IMR-90 (cell line): ENCODE results near the gene ADAMTSL2. TPM values are rescaled to one million over a fixed set of nuclear protein-coding genes. Genes with fewer than 3 reads are reported as not detected.

ENCODE experiments used
- ATAC-seq: fragments of 200-7000 bp; cut with Tn5 transposase; 2 replicates; pipeline ENCODE4 v1.9.1; 2020; ENCODE audit warnings: low read depth, mild to moderate bottlenecking, moderate library complexity
- BruUV-seq: library from RNA; stranded (reverse); fragments of 400-500 nt; replicated peaks from 2 replicates; lab custom pipeline; 2021; lab: Mats Ljungman, UMichigan
- CTCF ChIA-PET: fragments of 300-600 bp; formaldehyde crosslinking; extraction: SDS; loops from one replicate; lab custom pipeline; 2021; ENCODE audit warnings: antibody characterized with exemption; lab: Yijun Ruan, JAX
- POLR2A ChIA-PET: fragments of 300-600 bp; sonication (Branson Sonifier 250); formaldehyde crosslinking; loops from one replicate; lab custom pipeline; 2022; ENCODE audit warnings: antibody characterized with exemption; ENCODE audit not compliant: unreplicated experiment; lab: Charles Lee
- DNase-seq: peaks from one replicate; pipeline ENCODE4 v3.0.0; 2013
- H2AFZ ChIP-seq: replicated peaks from 2 replicates; pipeline ENCODE3; 2013; ENCODE audit warnings: low read length, mild to moderate bottlenecking; ENCODE audit not compliant: poor library complexity
- H2AK5ac ChIP-seq: 2 replicates; pipeline ENCODE4 v1.6.1; 2013; ENCODE audit warnings: low read depth, low read length, inconsistent platforms
- H2AK9ac ChIP-seq: replicated peaks from 2 replicates; pipeline ENCODE3; 2013; ENCODE audit warnings: mild to moderate bottlenecking, low read depth, low read length, moderate library complexity; ENCODE audit not compliant: poor library complexity
- H2BK120ac ChIP-seq: 2 replicates; pipeline ENCODE4 v1.6.1; 2013; ENCODE audit warnings: low read depth, low read length, inconsistent platforms
- H2BK15ac ChIP-seq: 3 replicates; pipeline ENCODE4 v1.6.1; 2013; ENCODE audit warnings: low read depth, low read length, inconsistent platforms
- H2BK20ac ChIP-seq: 2 replicates; pipeline ENCODE4 v1.6.1; 2013; ENCODE audit warnings: low read depth, mild to moderate bottlenecking, inconsistent platforms, low read length, moderate library complexity
- H2BK5ac ChIP-seq: 2 replicates; pipeline ENCODE4 v1.6.1; 2013; ENCODE audit warnings: mild to moderate bottlenecking, low read depth, low read length, inconsistent platforms; ENCODE audit not compliant: poor library complexity, severe bottlenecking
- H3K14ac ChIP-seq: replicated peaks from 2 replicates; pipeline ENCODE4 v1.6.1; 2013; ENCODE audit warnings: low read depth, low read length, inconsistent platforms
- H3K18ac ChIP-seq: 2 replicates; pipeline ENCODE4 v1.6.1; 2013; ENCODE audit warnings: low read depth, low read length, control low read depth
- H3K23ac ChIP-seq: 2 replicates; pipeline ENCODE4 v1.6.1; 2013; ENCODE audit warnings: low read depth, low read length, inconsistent platforms
- H3K27ac ChIP-seq: 2 replicates; pipeline ENCODE4 v1.5.1; 2013; ENCODE audit warnings: mild to moderate bottlenecking, control low read depth, low read length; ENCODE audit not compliant: insufficient read depth
- H3K27me3 ChIP-seq: 2 replicates; pipeline ENCODE4 v1.6.1; 2013; ENCODE audit warnings: low read length; ENCODE audit not compliant: control insufficient read depth, insufficient read depth
- H3K36me3 ChIP-seq: 2 replicates; pipeline ENCODE4 v1.6.1; 2013; ENCODE audit warnings: low read length, mixed read lengths; ENCODE audit not compliant: control insufficient read depth, insufficient read depth
- H3K4ac ChIP-seq: 2 replicates; pipeline ENCODE4 v1.6.1; 2013; ENCODE audit warnings: low read depth, low read length, inconsistent platforms
- H3K4me1 ChIP-seq: 2 replicates; pipeline ENCODE4 v1.6.1; 2013; ENCODE audit warnings: low read length, mixed read lengths; ENCODE audit not compliant: control insufficient read depth, insufficient read depth
- H3K4me2 ChIP-seq: 2 replicates; pipeline ENCODE4 v1.6.1; 2013; ENCODE audit warnings: low read depth, mild to moderate bottlenecking, control low read depth, low read length, moderate library complexity
- H3K4me3 ChIP-seq: 2 replicates; pipeline ENCODE4 v1.5.1; 2013; ENCODE audit warnings: low read depth, mild to moderate bottlenecking, control low read depth, low read length, moderate library complexity; ENCODE audit not compliant: insufficient read depth
- H3K56ac ChIP-seq: 2 replicates; pipeline ENCODE4 v1.6.1; 2013; ENCODE audit warnings: low read length, inconsistent platforms; ENCODE audit not compliant: insufficient read depth; ENCODE audit errors: extremely low read depth
- H3K79me1 ChIP-seq, 2 experiments: 2 replicates each; pipeline ENCODE4 v1.6.1; 2013; ENCODE audit warnings: low read length in 2 of 2, inconsistent platforms in 1 of 2, low read depth in 1 of 2
- H3K9ac ChIP-seq: 2 replicates; pipeline ENCODE4 v1.6.1; 2013; ENCODE audit warnings: low read depth, low read length, control low read depth
- H3K9me1 ChIP-seq: 2 replicates; pipeline ENCODE4 v1.6.1; 2013; ENCODE audit warnings: low read length, inconsistent platforms; ENCODE audit not compliant: insufficient read depth
- H3K9me3 ChIP-seq: 2 replicates; pipeline ENCODE4 v1.6.1; 2013; ENCODE audit warnings: low read length; ENCODE audit not compliant: control insufficient read depth, insufficient read depth
- H4K20me1 ChIP-seq: 2 replicates; pipeline ENCODE4 v1.6.1; 2013; ENCODE audit warnings: low read length, inconsistent platforms; ENCODE audit not compliant: insufficient read depth
- H4K5ac ChIP-seq: 2 replicates; pipeline ENCODE4 v1.6.1; 2013; ENCODE audit warnings: mild to moderate bottlenecking, low read depth, low read length, control low read depth
- H4K8ac ChIP-seq, 2 experiments: 2 replicates each; pipeline ENCODE4 v1.6.1; 2013; ENCODE audit warnings: low read depth in 2 of 2, low read length in 2 of 2, control low read depth in 1 of 2, inconsistent platforms in 1 of 2
- H4K91ac ChIP-seq: 2 replicates; pipeline ENCODE4 v1.6.1; 2013; ENCODE audit warnings: low read depth, low read length, inconsistent platforms; ENCODE audit not compliant: insufficient read depth
- CEBPB ChIP-seq: IDR thresholded peaks from 2 replicates; pipeline ENCODE4 v1.6.1; 2012; ENCODE audit warnings: low read depth, low read length, improper control_type of control experiment
- MXI1 ChIP-seq: IDR thresholded peaks from 2 replicates; pipeline ENCODE4 v1.6.1; 2012; ENCODE audit warnings: low read depth, mild to moderate bottlenecking, low read length, moderate library complexity, borderline replicate concordance
- NFE2L2 ChIP-seq: fragments of 150-350 bp; IDR thresholded peaks from 2 replicates; pipeline ENCODE4 v1.6.1; 2016; ENCODE audit warnings: low read depth, mild to moderate bottlenecking, low read length
- WGBS, 2 experiments: methylation state at CpG; one replicate each; pipeline versions ENCODE4 v1.1.5 to v1.1.7; 2013; ENCODE audit warnings: missing lambda C conversion rate in 2 of 2; ENCODE audit not compliant: insufficient read length in 1 of 2; ENCODE audit errors: extremely low coverage in 2 of 2; 5-methylcytosine and 5-hydroxymethylcytosine counted together
- dilution Hi-C: fragments of 300-500 bp; cut with HindIII; formaldehyde crosslinking; loops from one replicate; pipeline ENCODE4 v1.14.3; 2018; ENCODE audit warnings: low sequenced_read_pairs; ENCODE audit not compliant: unreplicated experiment
- in situ Hi-C: fragments of 300-500 bp; cut with MboI; formaldehyde crosslinking; loops from 3 replicates; pipeline ENCODE4 v1.14.3; 2019; ENCODE audit warnings: low sequenced_read_pairs, inconsistent platforms, mixed read lengths
- intact Hi-C: fragments of 100-400 bp; cut with micrococcal nuclease; formaldehyde crosslinking; loops from 2 replicates; pipeline ENCODE4 v1.10.0; 2022
- polyA plus RNA-seq, 3 experiments: library from polyadenylated mRNA; depleted of rRNA; stranded (reverse); fragments of >200 nt; gene quantifications; 2 replicates each; pipeline ENCODE4 v1.2.3, GENCODE V29; 2012; ENCODE audit warnings: low replicate concordance in 1 of 3
- total RNA-seq: library from RNA; depleted of rRNA; stranded (reverse); fragments of >200 nt; gene quantifications from 2 replicates; pipeline ENCODE4 v1.2.3, GENCODE V29; 2012
- TF ChIP-seq, protein P1 (sequence below): conservative IDR thresholded peaks from 2 replicates; pipeline ENCODE4 v1.5.1; 2012; ENCODE audit warnings: mild to moderate bottlenecking, low read depth, low read length, improper control_type of control experiment
- TF ChIP-seq, protein P2 (sequence below): fragments of 150-350 bp; IDR thresholded peaks from 2 replicates; pipeline ENCODE4 v1.6.1; 2016; ENCODE audit warnings: low read depth, mild to moderate bottlenecking, low read length, moderate library complexity, borderline replicate concordance

Gene ADAMTSL2
- total and polyA plus RNA-seq, 2 of the 4 experiments (the other 2 are of a cell fraction): not detected

- H2AK9ac ChIP-seq: no peak overlapping the region
- no peak overlapping the region for H3K56ac ChIP-seq
- in situ Hi-C loops (no loop called here), intact Hi-C loops (no loop called here), dilution Hi-C loops (no loop called here)
- H2BK120ac ChIP-seq: no peak overlapping the region
- H3K9ac ChIP-seq: no peak overlapping the region
- no peak overlapping the region for H2BK20ac ChIP-seq
- no peaks in the 10 kb centered on the region for H3K4me1 ChIP-seq
- no peak overlapping the region for H2BK15ac ChIP-seq
- H2AK5ac ChIP-seq: no peak overlapping the region
- no peak overlapping the region for H3K4ac ChIP-seq
- H3K4me2 ChIP-seq: no peak overlapping the region
- no peak overlapping the region for H4K8ac ChIP-seq
- peaks cover 3% of the 10 kb centered on the region; the same call in 1 of the 2 replicates for H4K20me1 ChIP-seq
- H3K23ac ChIP-seq: no peak overlapping the region
- H3K14ac ChIP-seq: no peak overlapping the region
- H2BK5ac ChIP-seq: no peak overlapping the region
- POLR2A ChIA-PET: no interaction called here
- H3K27ac ChIP-seq: no peak overlapping the region
- H3K9me1 ChIP-seq: peaks cover 6% of the 10 kb centered on the region; the same call in 1 of the 2 replicates
- no peak for DNase-seq
- no peak overlapping the region for H4K91ac ChIP-seq
- 100% methylated on average over 1 of the region's 17 CpGs; no CpG with 5 or more reads in 1 of the 2 experiments for WGBS, 2 experiments
- H3K36me3 ChIP-seq: no peaks in the 10 kb centered on the region
- no peak overlapping the region for H3K4me3 ChIP-seq
- no peak overlapping the region for H2AFZ ChIP-seq
- no peak overlapping the region for H4K5ac ChIP-seq
- CTCF ChIA-PET: no interaction called here
- no peaks in the 10 kb centered on the region for H3K79me1 ChIP-seq
- no peak for ATAC-seq
- no TSS peak for BruUV-seq
- no peak overlapping the region for H3K18ac ChIP-seq
- H3K27me3 ChIP-seq: peaks cover 51% of the 10 kb centered on the region
- TF ChIP-seq CEBPB (no peak), NFE2L2 (no peak), MXI1 (no peak)
- TF ChIP-seq, protein P1, sequence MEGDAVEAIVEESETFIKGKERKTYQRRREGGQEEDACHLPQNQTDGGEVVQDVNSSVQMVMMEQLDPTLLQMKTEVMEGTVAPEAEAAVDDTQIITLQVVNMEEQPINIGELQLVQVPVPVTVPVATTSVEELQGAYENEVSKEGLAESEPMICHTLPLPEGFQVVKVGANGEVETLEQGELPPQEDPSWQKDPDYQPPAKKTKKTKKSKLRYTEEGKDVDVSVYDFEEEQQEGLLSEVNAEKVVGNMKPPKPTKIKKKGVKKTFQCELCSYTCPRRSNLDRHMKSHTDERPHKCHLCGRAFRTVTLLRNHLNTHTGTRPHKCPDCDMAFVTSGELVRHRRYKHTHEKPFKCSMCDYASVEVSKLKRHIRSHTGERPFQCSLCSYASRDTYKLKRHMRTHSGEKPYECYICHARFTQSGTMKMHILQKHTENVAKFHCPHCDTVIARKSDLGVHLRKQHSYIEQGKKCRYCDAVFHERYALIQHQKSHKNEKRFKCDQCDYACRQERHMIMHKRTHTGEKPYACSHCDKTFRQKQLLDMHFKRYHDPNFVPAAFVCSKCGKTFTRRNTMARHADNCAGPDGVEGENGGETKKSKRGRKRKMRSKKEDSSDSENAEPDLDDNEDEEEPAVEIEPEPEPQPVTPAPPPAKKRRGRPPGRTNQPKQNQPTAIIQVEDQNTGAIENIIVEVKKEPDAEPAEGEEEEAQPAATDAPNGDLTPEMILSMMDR: no peak
- TF ChIP-seq, protein P2, sequence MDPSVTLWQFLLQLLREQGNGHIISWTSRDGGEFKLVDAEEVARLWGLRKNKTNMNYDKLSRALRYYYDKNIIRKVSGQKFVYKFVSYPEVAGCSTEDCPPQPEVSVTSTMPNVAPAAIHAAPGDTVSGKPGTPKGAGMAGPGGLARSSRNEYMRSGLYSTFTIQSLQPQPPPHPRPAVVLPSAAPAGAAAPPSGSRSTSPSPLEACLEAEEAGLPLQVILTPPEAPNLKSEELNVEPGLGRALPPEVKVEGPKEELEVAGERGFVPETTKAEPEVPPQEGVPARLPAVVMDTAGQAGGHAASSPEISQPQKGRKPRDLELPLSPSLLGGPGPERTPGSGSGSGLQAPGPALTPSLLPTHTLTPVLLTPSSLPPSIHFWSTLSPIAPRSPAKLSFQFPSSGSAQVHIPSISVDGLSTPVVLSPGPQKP: no peak
- no peaks in the 10 kb centered on the region for H3K9me3 ChIP-seq
These were observed 18.8 kb upstream of the ADAMTSL2 start for GRCh38 chr9:133515615-133516255.
